Stimulated activated CD4-positive, alpha-beta T cell treated with anti-CD3 and anti-CD28 coated beads, Interleukin-4, amount 100 ng/mL, for 1 hour (primary cell): ENCODE measurements around the gene GPR183.

Experiments used
- DNase-seq: peaks from one replicate; pipeline ENCODE4 v3.0.0-alpha.2; 2020

The GPR183 gene

GRCh38 chr13:99290894-99291293 is 16.3 kb downstream of the GPR183 start:
- DNase-seq: no peak

DNA sequence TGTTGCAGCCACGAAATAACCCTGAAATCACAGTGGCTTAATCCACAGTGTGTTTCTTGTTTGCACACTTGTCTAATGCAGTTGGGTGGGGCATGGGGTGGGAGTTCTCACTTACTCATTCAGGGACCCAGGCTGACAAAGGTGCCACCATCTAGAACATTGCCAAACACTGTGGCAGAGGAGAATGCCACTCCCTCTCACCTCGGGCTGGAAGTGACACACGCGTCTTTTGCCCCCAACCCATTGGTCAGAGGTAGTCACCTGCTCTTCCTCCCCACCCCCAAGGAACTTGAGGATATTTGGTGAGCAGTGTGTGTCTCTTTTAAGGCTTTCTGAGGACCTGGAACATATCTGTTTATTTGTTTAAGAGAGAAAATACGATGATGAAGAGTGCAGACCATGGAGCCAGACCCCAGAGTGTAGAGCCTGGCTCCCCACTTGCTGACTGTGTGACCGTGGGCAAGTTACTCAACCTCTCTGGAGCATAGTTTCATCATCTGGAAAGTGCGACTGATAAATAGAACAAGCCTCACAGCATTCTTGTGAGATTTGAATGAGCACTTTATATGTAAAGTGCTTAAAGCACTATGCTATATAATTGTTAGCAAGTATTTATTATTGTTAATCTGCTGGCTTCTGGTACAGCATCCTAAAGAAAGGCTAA is 17.4 kb downstream of the GPR183 start:
- peak; percentile 24 for DNase-seq

GRCh38 chr13:99289271-99289670 is 17.9 kb downstream of the GPR183 start:
- no peak for DNase-seq

DNA sequence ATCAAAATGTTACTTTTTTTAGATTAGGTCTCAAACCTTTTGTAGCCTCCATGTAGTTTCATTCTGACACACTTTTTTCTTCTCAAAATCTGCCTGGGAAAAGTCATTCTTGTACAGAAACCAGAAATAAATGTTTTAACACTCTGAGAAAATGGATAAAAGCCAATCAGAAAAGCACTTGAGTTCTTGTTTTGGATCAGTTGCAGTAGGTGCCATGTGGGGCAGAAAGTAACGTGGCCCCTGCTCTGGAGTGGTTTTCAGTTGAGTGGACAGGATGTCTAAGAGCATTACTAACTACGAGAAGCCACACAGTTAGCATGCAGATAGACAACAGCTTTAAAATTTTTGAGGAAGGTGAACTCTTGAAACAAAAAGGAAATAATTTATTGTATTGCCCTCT is 19.1 kb downstream of the GPR183 start:
- DNase-seq: peak; percentile 32

DNA sequence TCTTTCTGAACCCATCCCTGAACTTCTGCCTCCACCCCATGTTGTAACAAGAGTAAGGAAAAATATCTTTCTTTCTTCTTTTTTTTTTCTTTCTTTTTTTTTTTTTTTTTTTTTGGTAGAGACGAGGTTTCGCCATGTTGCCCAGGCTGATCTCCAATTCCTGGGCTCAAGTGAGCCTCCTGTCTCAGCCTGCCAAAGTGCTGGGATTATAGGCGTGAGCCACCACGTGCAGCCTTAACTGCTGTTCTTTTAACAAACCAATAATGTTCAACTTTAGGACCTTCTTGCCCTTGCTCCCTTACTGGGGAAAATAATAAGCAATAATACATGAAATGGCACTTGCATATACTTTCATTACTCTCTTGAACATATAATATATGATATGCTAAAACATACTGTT is 19.6 kb downstream of the GPR183 start:
- DNase-seq: no peak

DNA sequence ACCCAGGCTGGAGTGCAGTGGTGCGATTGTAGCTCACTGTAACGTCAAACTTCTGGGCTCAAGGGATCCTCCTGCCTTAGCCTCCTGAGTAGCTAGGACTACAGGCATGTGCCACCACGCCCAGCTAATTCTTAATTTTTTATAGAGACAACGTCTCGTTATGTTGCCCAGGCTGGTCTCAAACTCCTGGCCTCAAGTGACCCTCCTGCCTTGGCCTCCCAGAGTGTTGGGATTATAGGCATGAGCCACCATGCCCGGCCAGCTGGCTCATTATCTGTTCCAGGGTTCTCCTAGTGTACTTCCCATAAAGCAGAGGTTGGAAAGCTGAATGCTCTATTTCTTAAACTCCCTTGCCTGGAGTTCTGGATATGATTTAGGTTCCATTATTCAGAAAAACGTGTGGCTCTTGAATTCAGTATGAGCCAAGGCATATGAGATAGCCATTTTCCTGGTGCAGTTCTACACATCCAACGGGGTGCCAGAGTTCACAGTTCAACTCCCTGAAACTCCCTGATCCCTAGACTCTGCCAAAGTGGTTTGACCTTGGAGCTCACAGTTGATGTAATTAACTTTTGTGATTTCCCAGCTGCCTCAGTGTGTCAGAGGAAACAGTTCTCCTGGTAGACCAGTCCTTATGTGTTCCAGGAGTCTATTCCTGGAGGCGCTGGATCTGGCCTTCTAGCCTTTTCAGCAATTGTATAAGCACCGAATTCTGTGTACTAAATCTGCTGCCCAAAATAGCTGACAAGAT is 21.6 kb downstream of the GPR183 start:
- no peak for DNase-seq

DNA sequence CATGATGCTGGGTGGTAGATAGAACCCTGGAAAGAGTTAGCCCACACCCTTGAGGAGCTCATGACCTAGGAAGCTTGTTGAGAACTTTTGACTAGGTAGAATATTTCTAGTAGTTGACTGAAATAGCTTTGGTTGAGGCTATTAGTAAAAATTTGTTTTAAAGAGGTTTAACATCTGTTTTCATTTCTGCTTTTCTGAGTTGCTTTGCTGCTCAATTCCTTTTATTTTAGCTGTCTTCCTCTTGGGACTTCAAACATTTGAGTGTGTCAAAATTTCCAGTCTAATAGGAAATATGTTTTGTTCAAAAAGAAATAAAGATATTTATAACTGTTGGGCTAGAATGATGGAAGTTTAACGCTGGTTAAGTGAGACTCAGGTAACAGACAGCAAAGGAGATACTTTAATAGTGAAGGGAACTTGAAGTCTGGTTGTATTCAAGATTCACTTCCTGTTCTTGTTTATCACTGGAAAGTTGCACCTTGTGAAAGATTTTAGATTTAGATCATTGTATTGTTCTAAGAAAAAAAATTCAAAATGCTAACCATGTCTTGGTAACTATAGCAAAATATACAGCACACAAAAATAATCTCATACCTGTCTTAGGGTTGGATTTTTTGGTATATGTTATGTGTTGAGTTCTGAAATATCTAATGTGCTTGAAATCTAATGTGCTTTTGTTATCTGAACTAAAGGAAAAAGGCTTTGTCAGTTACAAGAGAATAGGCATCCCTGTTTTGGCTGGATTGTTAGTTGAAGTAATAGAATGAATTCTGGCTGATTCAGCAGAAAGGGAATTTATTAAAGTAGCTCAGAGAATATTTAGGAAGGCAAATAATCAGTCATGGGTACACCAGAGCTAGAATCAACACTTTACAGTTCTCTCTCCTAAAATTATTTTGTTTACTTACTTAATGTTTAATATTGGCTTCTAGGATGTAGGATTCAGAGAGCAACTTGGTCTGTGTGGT is 24.7 kb downstream of the GPR183 start:
- no peak for DNase-seq

DNA sequence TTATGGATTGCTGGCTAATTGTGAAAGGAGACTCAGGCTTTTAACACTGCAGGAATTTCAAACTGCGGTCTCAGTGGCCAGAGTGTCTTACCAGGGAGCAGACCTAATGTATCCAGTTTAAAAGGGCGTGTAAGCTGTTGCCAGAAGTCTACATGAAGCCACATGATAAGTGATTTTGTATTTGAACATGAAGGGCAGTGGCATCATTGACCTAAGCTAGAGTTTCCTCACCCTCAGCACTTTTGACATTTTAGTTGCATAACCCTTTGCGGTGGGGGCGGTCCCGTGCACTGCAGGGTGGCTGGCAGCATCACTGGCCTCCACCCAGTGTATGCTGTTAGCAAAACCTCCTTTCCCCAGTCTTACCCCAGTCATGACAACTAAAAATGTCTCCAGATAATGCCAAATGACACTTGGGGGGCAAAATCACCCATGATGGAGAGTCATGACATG is 25.4 kb downstream of the GPR183 start:
- DNase-seq: peak; percentile 41

DNA sequence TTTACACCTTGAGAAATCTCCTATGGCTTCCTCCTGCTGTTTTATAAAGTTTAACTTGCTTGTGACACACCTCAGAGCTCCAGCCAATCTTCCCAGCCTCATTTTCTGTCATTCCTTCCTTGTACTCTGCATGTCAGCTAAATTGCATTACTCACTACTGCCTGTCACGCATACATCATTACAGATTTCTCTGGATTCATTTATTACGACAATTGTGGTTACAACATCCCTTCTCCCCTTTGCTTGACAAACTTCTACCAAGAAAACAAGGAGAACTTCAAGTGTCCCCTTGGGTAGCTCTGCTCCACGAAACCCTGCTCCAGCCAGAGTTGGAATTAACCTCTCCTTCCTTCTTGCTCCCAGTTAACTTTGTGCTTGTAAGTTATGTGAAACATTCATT is 27.0 kb downstream of the GPR183 start:
- no peak for DNase-seq

- no peak for DNase-seq
Observed at GRCh38 chr13:99279637-99280036, 27.6 kb downstream of the GPR183 start.

- DNase-seq: no peak
Observed at GRCh38 chr13:99278843-99279242, 28.4 kb downstream of the GPR183 start.

- no peak for DNase-seq
Observed at GRCh38 chr13:99278200-99278599, 29.0 kb downstream of the GPR183 start.

DNA sequence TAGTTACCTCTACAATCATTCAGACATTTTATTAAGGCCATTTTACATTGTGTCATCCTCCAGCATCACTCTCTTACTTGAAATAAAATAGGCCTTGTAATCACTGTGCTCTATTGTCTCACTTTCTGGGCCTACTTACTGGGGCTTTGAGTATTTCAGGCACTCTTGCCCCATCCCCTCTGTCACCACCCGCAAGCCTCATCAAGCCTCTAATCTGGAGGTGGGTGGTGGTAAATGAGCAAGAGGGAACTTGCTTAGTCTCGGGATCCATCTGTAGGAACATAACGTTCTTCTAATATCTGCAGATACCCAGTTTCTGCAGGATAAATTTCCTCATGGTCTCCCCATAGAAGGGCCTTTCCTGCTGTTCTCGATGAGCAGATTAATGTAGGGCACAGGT is 29.6 kb downstream of the GPR183 start:
- DNase-seq: no peak

DNA sequence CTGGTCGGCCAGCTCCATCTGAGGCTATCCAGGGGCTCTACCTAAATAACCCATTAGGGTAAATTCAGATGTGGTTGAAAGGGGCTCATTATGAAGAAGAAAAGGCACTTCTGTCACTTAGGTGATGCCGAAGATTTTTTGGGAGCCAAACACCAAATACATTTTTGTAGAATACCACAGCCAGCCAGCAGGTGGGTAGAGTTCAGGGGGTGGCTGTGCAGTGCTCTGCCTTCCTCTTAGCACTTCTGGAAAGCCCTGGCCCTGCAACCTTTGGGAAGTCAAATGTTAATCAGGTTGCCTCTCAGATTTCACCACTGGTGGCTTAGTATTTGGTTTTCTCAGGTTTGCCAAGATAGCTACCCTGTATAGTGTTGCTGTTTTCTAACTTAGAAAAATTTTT is 30.5 kb downstream of the GPR183 start:
- DNase-seq: no peak

DNA sequence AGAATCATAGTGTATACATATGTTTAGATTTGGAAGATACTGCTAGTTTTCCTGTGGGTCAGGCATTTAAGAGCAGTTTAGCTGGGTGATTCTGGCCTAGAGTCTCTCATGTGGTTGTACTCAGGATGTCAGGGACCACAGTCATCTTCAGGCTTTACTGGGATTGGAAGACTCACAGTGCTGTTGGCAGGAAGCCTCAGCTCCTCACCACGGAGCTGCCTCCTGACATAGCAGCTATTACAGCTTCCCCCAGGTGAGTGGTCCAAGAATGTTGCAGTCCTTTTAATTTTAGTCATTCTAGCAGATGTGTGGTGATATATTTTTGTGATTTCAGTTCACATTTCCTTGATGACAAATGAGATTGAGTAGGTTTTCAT is 32.1 kb downstream of the GPR183 start:
- no peak for DNase-seq

DNA sequence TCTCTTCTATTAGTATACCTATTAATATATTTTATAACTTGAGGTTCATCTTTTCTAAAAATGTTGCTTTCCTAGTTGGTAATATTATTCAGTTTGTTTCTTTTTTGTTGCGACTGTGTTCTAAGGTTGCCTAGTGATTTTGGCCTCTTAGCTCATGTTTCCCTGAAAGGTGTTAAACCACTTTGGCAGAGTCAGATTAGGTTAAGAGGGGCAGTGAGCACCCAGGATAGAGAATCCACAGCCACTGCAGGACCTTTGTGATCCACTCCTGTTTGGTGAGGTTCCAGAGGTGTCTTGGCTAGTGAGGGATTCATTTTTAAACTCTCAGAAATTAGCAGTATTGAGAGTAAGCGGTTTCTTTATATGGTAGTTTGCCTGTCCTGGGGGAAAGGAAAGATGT is 34.1 kb downstream of the GPR183 start:
- no peak for DNase-seq

DNA sequence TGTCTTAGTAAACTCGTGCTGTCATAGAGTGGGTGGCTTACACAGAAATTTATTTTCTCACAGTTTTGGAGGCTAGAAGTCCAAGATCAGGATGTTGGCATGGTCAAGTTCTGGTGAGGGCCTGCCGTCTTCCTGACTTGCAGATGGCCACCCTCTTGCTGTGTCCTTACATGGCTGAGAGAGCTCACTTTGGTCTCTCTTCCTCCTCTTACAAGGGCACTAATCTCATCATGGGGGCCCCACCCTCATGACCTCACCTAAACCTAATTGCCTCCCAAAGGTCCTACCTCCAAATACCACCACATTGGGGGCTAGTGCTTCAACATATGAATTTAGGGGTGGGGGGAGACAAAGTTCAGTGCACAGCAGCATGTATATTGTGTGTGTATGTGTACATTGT is 34.7 kb downstream of the GPR183 start:
- DNase-seq: no peak

DNA sequence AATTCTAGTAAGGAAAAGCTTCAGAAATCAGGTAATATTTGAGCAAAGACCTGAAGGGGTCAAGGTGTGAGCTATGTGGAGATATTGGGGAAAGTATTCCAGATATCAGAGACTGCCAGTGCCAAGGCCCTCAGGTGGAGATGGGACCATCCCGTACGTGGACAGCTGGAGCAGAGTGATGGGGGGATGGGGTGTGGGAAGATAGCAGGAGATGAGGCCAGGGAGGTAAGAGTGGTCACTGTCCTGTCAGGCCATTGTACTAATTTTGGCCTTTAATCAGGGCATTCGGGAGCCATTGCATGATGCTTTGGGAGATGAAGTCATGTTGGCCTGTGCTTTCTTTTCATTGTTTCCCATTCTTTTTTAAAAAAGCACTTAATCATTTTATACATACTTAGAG is 36.0 kb downstream of the GPR183 start:
- DNase-seq: no peak

DNA sequence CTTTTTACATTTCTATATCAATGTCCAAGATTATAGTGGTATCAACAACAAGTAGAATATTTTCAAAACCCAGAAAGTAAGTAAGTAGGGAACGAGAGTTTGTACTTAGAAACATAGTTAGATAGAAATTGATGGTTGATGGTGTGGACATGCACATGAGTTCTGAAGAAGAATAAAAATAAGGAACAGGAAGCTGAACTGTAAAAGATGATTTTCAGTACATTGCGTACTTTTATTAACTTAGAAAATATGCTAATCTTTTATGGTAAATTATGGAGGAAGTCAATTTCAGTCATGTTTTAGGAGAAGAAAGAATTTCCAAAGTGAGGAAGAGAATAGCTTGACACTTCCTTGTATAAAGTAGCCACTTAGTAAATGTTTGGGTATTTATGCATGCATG is 36.7 kb downstream of the GPR183 start:
- no peak for DNase-seq

DNA sequence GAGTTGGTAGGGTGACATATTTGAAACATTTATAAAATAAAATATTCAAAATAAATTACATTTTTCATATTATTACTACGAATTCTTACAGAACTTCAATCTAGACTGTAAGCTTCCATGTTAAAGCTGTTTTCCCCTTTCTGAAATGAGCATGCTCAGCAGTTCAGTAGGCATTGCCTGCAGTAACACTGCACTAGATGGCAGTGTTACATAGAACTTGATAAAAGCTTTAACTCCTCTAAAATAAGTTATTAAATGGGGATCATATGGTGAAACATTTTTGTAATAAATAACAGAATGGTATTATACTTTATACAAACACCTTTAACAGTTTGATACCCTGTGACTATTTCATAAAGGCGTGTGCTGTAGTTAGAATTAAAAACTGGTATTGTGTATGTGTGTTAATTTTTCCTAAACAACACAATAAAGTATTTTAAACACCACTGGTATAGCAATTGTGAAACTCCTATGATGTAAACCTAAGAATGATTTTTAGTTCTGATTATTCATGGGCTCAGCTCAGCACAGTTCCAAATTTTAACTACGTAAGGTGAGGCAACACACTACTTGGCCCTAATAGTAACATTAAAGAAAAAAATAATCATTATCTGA is 37.5 kb downstream of the GPR183 start:
- no peak for DNase-seq

DNA sequence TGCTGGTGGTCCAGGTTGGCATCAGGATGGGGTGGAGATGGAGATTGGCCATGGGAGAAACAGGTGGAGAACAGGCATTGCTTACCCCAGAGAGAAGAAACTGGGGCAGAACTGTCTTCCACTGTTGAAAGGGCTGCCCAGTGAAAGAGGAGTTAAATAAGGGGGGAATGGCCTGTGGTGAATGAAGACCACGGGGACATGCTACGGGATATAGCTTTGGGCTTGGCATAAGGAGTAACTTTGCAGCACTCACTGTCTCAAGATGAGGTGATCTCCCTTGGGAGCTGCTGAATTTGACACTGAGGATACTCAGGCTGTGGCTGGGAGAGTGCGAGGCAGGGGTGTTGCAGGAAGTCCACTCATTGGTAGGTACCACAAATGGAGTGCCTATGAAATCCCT is 38.4 kb downstream of the GPR183 start:
- DNase-seq: no peak

DNA sequence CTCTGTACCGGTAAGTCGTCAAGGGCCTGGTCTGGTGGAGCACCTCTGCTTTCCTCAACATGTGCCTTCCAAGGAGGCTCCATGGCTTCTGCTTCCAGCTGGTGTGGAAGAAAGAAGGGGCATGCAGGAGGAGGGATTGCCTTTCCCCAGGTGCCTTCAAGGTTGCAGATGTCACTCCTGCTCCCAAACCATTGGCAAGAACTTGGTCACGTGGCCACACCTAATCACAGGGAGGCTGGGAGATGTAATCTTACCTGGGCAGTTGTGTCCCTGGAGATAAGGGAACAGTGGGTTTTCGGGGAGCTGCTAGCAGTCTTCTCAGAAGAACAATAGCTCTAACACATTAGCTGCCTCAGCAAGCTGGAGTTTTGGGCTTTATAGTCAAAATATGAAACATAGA is 39.3 kb downstream of the GPR183 start:
- no peak for DNase-seq

DNA sequence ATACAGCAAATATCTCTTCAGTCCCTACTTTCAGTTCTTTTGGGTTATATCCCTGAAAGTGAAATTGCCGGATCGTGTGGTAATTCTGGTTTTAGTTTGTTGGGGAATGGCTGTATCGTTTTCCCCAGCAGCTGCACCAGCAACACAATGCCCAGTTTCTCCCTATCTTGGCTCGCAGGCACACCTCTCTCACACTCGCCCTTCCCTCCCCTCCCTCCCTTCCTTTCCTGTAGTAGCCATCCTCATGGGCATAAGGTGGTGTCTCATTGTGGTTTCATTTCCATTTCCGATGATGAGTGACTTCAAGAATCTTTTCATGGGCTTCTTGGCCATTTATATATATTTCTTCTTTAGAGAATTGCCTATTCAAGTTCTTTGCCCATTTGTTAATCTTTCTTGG is 40.4 kb downstream of the GPR183 start:
- DNase-seq: no peak
